SK-N-SH treated with all-trans-retinoic acid at 6 μM for 48 hours (cell line): ENCODE measurements around the gene IL4R.

Experiments
- ATAC-seq: fragments of 200-7000 bp; cut with Tn5 transposase; 3 replicates; pipeline ENCODE4 v1.9.1; 2020; ENCODE audit warnings: mild to moderate bottlenecking, moderate library complexity
- ARNTL ChIP-seq: fragments of 450-650 bp; formaldehyde crosslinking; IDR thresholded peaks from 2 replicates; pipeline ENCODE4 v1.5.0; 2020; ENCODE audit warnings: low read depth, mild to moderate bottlenecking, moderate library complexity, borderline replicate concordance
- BACH2 ChIP-seq: fragments of 250-450 bp; sonication (Bioruptor Pico); IDR thresholded peaks from 2 replicates; pipeline ENCODE4 v1.9.0; 2021; ENCODE audit warnings: mild to moderate bottlenecking, borderline replicate concordance
- CSDC2 ChIP-seq: fragments of 250-450 bp; sonication (Bioruptor Pico); IDR thresholded peaks from 2 replicates; pipeline ENCODE4 v1.5.0; 2020; ENCODE audit warnings: mild to moderate bottlenecking, moderate library complexity
- ESRRG ChIP-seq: fragments of 250-450 bp; sonication (Bioruptor Pico); IDR thresholded peaks from 2 replicates; pipeline ENCODE4 v1.6.1; 2021; ENCODE audit warnings: mild to moderate bottlenecking
- GLIS3 ChIP-seq: fragments of 250-450 bp; sonication (Bioruptor Pico); IDR thresholded peaks from 2 replicates; pipeline ENCODE4 v1.5.0; 2020; ENCODE audit warnings: mild to moderate bottlenecking, moderate library complexity
- ISL1 ChIP-seq: fragments of 250-450 bp; sonication (Bioruptor Pico); IDR thresholded peaks from 2 replicates; pipeline ENCODE4 v2.1.2; 2022; ENCODE audit warnings: mild to moderate bottlenecking, moderate library complexity
- OSR1 ChIP-seq: fragments of 250-450 bp; sonication (Bioruptor Pico); IDR thresholded peaks from 2 replicates; pipeline ENCODE4 v1.8.0; 2022; ENCODE audit warnings: moderate library complexity, mild to moderate bottlenecking, inconsistent platforms
- RARB ChIP-seq: fragments of 250-450 bp; sonication (Bioruptor Pico); IDR thresholded peaks from 2 replicates; pipeline ENCODE4 v1.8.0; 2021; ENCODE audit warnings: mild to moderate bottlenecking, moderate library complexity
- TCF4 ChIP-seq: fragments of 250-450 bp; sonication (Bioruptor Pico); IDR thresholded peaks from 2 replicates; pipeline ENCODE4 v1.8.0; 2021; ENCODE audit warnings: mild to moderate bottlenecking, moderate library complexity, borderline replicate concordance
- ZC3H10 ChIP-seq: fragments of 250-450 bp; sonication (Bioruptor Pico); IDR thresholded peaks from 2 replicates; pipeline ENCODE4 v1.5.1; 2021; ENCODE audit warnings: mild to moderate bottlenecking, moderate library complexity
- ZFP30 ChIP-seq: fragments of 450-650 bp; formaldehyde crosslinking; IDR thresholded peaks from 2 replicates; pipeline ENCODE4 v1.5.0; 2022; ENCODE audit warnings: mild to moderate bottlenecking, moderate library complexity
- ZNF70 ChIP-seq: fragments of 450-650 bp; formaldehyde crosslinking; IDR thresholded peaks from 2 replicates; pipeline ENCODE4 v1.5.0; 2020; ENCODE audit warnings: mild to moderate bottlenecking, moderate library complexity
- ZNF8 ChIP-seq: fragments of 450-650 bp; formaldehyde crosslinking; IDR thresholded peaks from 2 replicates; pipeline ENCODE4 v1.5.0; 2020; ENCODE audit warnings: mild to moderate bottlenecking, moderate library complexity
- TF ChIP-seq, protein P1 (sequence below): fragments of 250-450 bp; sonication (Bioruptor Pico); IDR thresholded peaks from 2 replicates; pipeline ENCODE4 v1.8.0; 2021; ENCODE audit warnings: low read depth, mild to moderate bottlenecking, moderate library complexity, borderline replicate concordance
- TF ChIP-seq, protein P2 (sequence below): fragments of 250-450 bp; sonication (Bioruptor Pico); IDR thresholded peaks from 2 replicates; pipeline ENCODE4 v1.8.0; 2020; ENCODE audit warnings: mild to moderate bottlenecking, moderate library complexity, borderline replicate concordance
- TF ChIP-seq, protein P3 (sequence below): fragments of 250-450 bp; sonication (Bioruptor Pico); IDR thresholded peaks from 2 replicates; pipeline ENCODE4 v1.5.1; 2021; ENCODE audit warnings: mild to moderate bottlenecking, moderate library complexity
- TF ChIP-seq, protein P4 (sequence below): fragments of 250-450 bp; sonication (Bioruptor Pico); IDR thresholded peaks from 2 replicates; pipeline ENCODE4 v1.5.0; 2020; ENCODE audit warnings: mild to moderate bottlenecking, moderate library complexity
- TF ChIP-seq, protein P5 (sequence below): fragments of 250-450 bp; sonication (Bioruptor Pico); IDR thresholded peaks from 2 replicates; pipeline ENCODE4 v1.5.1; 2020; ENCODE audit warnings: low read depth, mild to moderate bottlenecking, moderate library complexity

IL4R gene

DNA sequence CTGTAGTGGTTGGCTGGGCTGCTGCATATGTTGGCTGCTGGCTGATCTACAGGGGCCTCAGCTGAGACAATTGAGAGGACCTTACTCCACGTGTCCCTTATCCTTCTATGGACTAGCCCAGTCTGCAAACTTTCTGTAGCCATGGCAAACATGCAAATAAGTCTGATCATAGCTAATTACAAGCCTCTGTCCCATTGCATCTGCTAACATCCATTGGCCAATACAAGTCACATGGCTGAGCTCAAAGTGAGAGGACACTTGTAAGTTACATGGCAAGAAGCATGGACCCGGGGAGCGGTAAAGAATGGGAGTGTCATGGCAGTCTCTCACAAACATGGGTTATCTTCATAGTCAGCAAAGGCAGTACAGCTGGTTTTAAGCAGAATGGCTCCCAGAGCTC lies 11.6 kb upstream of the IL4R start:
- TF ChIP-seq ZFP30 (CRISPR knock-in tag) = no peak
- no peak for TF ChIP-seq BACH2
- no peak for TF ChIP-seq CSDC2
- TF ChIP-seq, protein P1, sequence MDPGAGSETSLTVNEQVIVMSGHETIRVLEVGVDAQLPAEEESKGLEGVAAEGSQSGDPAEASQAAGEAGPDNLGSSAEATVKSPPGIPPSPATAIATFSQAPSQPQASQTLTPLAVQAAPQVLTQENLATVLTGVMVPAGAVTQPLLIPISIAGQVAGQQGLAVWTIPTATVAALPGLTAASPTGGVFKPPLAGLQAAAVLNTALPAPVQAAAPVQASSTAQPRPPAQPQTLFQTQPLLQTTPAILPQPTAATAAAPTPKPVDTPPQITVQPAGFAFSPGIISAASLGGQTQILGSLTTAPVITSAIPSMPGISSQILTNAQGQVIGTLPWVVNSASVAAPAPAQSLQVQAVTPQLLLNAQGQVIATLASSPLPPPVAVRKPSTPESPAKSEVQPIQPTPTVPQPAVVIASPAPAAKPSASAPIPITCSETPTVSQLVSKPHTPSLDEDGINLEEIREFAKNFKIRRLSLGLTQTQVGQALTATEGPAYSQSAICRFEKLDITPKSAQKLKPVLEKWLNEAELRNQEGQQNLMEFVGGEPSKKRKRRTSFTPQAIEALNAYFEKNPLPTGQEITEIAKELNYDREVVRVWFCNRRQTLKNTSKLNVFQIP (CRISPR knock-in tag) = no peak
- no peak for TF ChIP-seq ZC3H10 (CRISPR knock-in tag)
- no peak for TF ChIP-seq ESRRG (CRISPR knock-in tag)
- no peak for TF ChIP-seq ISL1
- TF ChIP-seq RARB (CRISPR knock-in tag) = no peak
- TF ChIP-seq, protein P2, sequence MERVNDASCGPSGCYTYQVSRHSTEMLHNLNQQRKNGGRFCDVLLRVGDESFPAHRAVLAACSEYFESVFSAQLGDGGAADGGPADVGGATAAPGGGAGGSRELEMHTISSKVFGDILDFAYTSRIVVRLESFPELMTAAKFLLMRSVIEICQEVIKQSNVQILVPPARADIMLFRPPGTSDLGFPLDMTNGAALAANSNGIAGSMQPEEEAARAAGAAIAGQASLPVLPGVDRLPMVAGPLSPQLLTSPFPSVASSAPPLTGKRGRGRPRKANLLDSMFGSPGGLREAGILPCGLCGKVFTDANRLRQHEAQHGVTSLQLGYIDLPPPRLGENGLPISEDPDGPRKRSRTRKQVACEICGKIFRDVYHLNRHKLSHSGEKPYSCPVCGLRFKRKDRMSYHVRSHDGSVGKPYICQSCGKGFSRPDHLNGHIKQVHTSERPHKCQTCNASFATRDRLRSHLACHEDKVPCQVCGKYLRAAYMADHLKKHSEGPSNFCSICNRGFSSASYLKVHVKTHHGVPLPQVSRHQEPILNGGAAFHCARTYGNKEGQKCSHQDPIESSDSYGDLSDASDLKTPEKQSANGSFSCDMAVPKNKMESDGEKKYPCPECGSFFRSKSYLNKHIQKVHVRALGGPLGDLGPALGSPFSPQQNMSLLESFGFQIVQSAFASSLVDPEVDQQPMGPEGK = no peak
- TF ChIP-seq GLIS3 (CRISPR knock-in tag) = no peak
- no peak for TF ChIP-seq OSR1
- TF ChIP-seq ZNF70 (CRISPR knock-in tag) = no peak
- TF ChIP-seq ARNTL (CRISPR knock-in tag) = no peak
- TF ChIP-seq, protein P3, sequence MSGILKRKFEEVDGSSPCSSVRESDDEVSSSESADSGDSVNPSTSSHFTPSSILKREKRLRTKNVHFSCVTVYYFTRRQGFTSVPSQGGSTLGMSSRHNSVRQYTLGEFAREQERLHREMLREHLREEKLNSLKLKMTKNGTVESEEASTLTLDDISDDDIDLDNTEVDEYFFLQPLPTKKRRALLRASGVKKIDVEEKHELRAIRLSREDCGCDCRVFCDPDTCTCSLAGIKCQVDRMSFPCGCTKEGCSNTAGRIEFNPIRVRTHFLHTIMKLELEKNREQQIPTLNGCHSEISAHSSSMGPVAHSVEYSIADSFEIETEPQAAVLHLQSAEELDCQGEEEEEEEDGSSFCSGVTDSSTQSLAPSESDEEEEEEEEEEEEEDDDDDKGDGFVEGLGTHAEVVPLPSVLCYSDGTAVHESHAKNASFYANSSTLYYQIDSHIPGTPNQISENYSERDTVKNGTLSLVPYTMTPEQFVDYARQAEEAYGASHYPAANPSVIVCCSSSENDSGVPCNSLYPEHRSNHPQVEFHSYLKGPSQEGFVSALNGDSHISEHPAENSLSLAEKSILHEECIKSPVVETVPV (CRISPR knock-in tag) = no peak
- TF ChIP-seq ZNF8 (CRISPR knock-in tag) = no peak
- TF ChIP-seq, protein P4, sequence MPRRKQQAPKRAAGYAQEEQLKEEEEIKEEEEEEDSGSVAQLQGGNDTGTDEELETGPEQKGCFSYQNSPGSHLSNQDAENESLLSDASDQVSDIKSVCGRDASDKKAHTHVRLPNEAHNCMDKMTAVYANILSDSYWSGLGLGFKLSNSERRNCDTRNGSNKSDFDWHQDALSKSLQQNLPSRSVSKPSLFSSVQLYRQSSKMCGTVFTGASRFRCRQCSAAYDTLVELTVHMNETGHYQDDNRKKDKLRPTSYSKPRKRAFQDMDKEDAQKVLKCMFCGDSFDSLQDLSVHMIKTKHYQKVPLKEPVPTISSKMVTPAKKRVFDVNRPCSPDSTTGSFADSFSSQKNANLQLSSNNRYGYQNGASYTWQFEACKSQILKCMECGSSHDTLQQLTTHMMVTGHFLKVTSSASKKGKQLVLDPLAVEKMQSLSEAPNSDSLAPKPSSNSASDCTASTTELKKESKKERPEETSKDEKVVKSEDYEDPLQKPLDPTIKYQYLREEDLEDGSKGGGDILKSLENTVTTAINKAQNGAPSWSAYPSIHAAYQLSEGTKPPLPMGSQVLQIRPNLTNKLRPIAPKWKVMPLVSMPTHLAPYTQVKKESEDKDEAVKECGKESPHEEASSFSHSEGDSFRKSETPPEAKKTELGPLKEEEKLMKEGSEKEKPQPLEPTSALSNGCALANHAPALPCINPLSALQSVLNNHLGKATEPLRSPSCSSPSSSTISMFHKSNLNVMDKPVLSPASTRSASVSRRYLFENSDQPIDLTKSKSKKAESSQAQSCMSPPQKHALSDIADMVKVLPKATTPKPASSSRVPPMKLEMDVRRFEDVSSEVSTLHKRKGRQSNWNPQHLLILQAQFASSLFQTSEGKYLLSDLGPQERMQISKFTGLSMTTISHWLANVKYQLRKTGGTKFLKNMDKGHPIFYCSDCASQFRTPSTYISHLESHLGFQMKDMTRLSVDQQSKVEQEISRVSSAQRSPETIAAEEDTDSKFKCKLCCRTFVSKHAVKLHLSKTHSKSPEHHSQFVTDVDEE (CRISPR knock-in tag) = no peak
- no peak for ATAC-seq

DNA sequence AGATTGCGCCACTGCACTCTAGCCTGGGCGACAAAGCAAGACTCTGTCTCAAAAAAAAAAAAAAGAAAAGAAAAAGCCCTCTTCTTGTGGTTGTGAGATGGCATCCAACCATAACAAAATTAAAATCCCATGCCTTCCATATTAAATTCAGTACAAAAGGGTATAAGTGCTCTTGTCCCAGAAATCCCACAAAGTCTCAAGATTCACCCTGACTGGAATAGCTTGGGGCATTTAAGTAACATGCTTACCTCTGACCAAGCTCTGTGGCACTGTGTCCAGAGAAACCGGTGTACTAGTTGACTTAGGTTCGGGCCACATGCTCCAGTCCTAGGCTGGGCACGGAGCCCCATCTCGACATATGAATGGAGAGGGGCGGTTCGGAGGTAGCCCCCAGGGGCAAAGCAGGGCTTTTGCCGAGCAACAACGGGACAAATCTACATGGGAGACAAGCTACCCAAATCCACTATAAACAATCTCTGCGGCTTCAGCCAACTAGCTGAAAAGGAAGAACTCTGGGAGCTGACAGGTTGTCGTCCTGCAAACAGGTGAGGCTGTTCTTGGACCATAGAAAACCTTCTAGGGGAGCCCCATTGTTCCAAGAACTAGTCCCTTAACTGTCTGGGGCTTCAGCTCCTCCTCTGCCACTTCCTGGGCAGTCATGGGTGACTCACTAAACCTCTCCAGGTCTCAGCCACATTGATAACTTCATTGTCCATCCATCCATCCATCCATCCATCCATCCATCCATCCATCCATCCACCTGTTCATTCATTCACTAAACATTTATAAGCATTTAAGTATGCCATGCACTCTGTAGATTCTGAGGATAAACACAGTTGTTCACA lies 10.3 kb upstream of the IL4R start:
- TF ChIP-seq, protein P2 = no peak
- no peak for TF ChIP-seq TCF4 (CRISPR knock-in tag)
- no peak for TF ChIP-seq ZFP30 (CRISPR knock-in tag)
- TF ChIP-seq, protein P3 (CRISPR knock-in tag) = no peak
- TF ChIP-seq RARB (CRISPR knock-in tag) = no peak
- no peak for TF ChIP-seq CSDC2
- no peak for TF ChIP-seq ZC3H10 (CRISPR knock-in tag)
- no peak for TF ChIP-seq OSR1
- TF ChIP-seq, protein P4 (CRISPR knock-in tag) = no peak
- no peak for TF ChIP-seq ESRRG (CRISPR knock-in tag)
- TF ChIP-seq, protein P5, sequence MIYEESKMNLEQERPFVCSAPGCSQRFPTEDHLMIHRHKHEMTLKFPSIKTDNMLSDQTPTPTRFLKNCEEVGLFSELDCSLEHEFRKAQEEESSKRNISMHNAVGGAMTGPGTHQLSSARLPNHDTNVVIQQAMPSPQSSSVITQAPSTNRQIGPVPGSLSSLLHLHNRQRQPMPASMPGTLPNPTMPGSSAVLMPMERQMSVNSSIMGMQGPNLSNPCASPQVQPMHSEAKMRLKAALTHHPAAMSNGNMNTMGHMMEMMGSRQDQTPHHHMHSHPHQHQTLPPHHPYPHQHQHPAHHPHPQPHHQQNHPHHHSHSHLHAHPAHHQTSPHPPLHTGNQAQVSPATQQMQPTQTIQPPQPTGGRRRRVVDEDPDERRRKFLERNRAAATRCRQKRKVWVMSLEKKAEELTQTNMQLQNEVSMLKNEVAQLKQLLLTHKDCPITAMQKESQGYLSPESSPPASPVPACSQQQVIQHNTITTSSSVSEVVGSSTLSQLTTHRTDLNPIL (CRISPR knock-in tag) = no peak
- no peak for ATAC-seq
